GM21786 (cell line): Measurements from ENCODE around the gene TUBB2A.

Experiments used
- ATAC-seq: cut with Tn5 transposase; IDR thresholded peaks from one replicate; pipeline ENCODE4 v1.9.1; 2021; ENCODE audit not compliant: unreplicated experiment

Gene TUBB2A

DNA sequence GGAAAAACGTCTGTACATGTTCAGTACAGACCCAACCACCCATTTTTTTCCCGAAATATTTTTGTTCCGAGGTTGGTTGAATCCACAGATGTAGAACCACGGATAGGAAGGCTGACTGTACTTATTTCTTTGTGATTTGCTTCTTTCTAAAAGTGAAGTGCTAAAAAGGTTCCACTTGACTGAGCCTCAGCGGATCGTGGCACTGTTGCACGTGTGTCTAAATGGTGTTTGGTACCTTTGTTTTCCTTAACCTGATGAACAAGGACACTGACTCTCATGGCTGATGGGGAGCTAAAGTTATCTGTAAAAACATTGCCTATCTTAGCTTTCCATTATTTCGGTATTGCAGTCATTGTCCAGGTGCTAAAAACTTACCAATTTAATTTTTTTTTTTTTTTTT, 32.7 kb downstream of the TUBB2A start:
- no peak for ATAC-seq

- ATAC-seq, result no peak
These were observed 34.5 kb downstream of the TUBB2A start for GRCh38 chr6:3122823-3123182.

DNA sequence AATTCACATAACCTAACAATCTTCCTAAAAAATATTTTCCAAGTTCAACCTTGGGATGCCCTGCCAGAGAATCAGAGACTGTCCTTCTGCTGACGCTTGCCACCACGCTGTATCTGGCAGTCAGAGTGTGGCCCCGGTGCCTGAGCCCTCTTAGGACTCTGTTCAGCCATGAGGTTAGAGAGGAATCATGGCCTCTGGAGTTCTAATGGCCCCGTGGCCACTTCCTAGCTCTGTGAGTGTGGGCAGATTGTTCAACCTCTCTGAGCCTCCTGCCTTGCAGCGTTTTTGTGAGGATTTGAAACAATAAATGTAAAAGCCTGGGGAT, 36.6 kb downstream of the TUBB2A start:
- ATAC-seq, result no peak

DNA sequence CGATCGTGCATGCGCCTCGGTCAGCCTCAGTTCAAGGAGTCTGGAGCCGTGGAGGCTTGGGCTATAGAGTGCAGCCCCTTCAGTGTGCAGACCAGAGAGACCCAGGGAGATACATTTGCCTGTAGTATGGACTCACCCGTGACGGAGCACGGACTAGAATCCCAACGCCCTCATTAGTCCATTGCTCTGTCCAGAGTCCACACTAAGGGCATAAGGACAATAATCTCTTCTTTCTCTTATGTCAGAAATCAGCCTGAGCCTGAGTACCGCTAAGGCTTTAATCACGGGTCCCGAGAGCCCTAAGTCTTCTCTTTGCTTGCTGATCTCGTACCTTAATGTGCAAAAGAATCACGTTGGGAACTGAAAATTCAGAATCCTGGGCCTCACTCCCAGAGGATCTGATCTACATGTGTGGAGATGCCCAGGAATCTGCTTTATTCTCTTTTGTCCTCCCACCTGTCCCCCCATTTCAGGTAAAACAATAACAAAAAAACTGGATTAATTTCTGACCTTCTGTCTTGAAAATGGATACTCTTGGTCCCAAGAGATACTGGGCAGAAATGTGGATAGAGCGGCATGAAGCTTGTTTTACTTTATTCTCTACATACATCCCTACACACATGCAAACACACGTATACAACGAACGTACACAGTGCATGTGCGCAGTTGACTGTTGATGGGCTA, 38.2 kb downstream of the TUBB2A start:
- ATAC-seq, result peak; percentile 24

DNA sequence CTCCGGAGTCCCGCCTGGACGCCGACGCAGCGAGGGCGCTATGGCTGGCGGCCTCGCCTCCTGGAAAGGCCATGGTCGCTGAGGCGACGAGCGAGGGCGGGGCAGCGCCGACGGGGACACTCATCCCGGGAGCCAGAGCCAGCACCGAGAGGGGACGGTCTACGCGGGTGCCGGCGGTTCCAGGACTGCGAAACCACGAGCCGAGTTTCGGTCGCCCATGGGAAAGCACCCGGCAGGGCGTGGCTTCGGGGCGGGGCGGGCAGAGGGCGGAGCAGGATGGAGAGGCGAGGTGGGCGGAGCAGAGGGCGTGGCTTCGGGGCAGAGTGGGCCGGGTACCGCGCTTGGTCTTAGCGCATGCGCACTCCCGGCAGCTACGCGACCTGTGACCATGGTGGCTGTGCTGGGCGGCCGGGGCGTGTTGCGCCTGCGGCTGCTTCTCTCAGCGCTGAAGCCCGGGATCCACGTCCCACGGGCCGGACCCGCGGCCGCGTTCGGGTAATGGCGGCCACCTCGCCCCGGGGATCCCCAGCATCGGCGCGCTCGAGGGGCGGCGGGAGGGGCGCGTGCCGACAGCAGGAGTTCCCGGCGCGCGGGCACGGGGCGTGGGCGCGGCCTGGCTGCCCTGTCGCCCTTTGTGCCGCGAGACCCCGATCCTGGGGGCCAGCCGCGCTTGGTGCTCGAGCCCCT, 38.8 kb downstream of the TUBB2A start, which contains the start of gene BPHL:
TSS of gene BPHL (plus strand) at position 359 of the 687 bp plus-strand sequence. CDS start at position 389, 30 bp downstream.
- peak; percentile 81 for ATAC-seq

DNA sequence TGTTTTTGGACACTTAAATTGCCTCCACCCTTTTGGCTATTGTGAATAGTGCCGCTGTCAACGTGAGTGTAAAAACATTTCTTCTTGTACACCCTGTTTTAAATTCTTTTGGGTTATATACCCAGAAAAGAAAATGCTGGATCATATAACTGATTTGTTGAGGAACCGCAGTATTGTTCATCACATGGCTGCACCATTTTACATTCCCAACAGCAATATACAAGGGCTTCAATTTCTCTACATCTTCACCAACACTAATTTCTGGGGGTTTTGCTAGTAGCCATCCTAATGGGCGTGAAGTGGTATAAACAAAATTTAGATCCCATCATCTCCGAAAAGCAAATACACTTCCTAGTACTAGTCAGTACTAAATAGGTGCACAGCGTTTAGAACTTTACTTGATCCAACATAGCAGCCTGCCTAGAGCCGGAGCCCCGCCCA, 39.4 kb downstream of the TUBB2A start:
- ATAC-seq, result no peak

DNA sequence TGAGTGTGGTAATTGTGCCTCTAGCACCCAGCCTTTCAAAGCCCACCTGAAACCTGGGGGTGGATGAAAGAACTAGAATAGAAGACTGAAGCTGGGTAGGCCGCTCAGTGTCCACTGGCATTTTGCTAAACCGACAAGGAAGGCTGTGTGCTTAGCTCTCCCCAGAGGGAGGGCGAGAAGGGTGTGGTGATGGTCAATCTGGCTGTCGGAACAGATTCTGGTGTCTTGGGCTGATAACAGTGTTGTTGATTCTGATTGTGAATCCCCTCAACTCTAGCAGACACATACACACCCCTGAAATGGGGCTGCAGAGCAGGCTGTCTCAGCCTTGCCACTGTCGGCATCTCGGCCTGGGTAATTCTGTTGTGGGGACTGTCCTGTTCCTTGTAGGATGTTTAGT, 43.0 kb downstream of the TUBB2A start:
- ATAC-seq, result no peak

DNA sequence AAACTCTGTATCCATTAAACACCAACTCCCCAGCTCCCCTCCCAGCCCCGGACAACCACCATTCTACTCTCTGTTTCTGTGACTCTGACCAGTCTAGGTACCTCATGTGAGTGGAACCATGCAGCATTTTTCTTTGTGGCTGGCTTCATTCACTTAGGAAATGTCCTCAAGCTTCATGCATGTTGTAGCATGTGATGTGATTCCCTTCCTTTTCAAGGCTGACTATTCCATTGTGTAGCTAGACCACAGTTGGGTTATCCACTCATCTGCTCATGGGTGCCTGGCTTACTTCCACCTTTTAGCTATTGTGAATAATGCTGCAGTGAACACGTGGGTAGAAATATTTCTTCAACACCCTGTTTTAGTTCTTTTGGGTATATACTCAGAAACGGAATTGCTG, 47.6 kb downstream of the TUBB2A start:
- no peak for ATAC-seq

DNA sequence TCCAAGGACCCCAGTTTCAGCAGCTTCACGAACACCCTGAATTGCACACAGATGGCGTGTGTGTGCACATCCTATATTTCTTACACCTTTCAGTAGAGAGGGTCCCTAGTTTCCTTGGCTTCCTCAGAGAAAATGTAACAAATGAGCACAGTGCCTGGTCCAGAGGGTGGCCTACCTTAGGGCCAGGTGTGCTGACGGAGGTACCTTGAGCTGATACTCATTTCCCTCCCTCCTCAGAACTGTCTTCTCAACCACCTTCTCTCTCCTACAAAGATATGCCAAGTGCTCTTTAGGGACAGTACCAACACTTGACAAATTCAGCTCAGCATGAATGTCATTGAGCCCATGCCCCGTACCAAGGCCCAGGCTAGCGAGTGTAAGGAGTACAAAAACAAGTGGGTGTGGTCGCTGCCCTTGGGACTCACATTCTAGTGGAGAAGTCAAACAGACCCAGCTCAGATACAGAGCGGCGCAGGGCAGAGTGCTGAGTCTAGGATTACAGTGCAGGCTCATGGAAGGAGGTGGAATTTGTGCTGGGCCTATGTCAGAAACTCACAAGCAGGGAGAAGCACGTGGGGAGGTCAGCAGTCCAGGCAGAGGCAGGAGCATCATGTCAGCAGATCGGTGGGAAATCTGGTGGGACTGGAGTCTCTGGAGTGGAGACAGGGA, 48.5 kb downstream of the TUBB2A start:
- no peak for ATAC-seq
